ENCODE measurements around the gene CEND1.

DNA sequence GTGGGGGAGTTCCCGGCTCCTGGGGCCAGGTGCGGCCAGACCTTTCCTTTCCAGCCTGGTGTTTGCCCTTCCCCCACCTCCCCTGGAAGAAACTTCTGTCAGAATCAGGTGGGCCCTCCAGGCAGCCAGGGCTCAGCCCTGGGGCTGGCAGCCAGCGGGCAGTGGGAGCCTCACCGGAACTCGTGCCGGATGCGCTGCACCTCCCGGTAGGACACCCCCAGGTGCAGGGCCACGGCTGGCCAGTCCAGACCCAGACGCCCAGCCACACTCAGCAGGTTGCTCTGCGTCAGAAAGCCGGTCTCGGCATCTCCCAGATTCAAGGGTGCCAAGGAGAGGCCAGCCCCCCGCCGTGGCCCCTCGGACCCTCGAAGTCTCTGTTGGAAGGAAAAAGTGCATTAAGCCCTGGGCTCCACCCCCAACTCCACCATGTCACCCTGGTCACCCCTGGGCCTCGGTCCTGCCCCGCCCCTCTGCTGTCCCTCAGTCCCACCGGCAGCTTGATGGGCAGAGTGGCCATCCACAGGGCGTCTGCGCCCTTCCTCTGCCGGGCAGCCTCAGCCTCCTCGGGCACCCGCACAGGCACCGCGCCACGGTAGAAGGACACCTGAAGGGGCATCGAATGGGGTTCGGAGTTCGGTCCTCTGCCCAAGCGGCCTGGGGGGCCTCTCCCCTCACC, 9.9 kb upstream of the CEND1 start:
- TF ChIP-seq, protein P1, sequence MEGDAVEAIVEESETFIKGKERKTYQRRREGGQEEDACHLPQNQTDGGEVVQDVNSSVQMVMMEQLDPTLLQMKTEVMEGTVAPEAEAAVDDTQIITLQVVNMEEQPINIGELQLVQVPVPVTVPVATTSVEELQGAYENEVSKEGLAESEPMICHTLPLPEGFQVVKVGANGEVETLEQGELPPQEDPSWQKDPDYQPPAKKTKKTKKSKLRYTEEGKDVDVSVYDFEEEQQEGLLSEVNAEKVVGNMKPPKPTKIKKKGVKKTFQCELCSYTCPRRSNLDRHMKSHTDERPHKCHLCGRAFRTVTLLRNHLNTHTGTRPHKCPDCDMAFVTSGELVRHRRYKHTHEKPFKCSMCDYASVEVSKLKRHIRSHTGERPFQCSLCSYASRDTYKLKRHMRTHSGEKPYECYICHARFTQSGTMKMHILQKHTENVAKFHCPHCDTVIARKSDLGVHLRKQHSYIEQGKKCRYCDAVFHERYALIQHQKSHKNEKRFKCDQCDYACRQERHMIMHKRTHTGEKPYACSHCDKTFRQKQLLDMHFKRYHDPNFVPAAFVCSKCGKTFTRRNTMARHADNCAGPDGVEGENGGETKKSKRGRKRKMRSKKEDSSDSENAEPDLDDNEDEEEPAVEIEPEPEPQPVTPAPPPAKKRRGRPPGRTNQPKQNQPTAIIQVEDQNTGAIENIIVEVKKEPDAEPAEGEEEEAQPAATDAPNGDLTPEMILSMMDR (conservative IDR thresholded peaks at IDR 0.05 in 1 of 2, IDR thresholded peaks at IDR 0.05 in 1 of 2; ENCODE audit: low read depth in 1 of 2, low read length in 2 of 2), result no peak
- no peak for TF ChIP-seq EZH2 (IDR thresholded peaks at IDR 0.05; ENCODE audit: low read length, missing control alignments)
